HFF-Myc (cell line): ENCODE data around the gene CCM2L.
A peak's percentile ranks its signal among the peaks of the same experiment; 100 is the strongest.

Experiments
- DNase-seq: peaks from one replicate; pipeline ENCODE4 v3.0.0-alpha.2; 2011; ENCODE audit warnings: low read depth; ENCODE audit errors: extremely low read depth
- H3K4me3 ChIP-seq: replicated peaks from 2 replicates; pipeline ENCODE4 v1.5.1; 2011; ENCODE audit warnings: low read depth, mild to moderate bottlenecking, control low read depth, low read length
- CTCF ChIP-seq: IDR thresholded peaks from 2 replicates; pipeline ENCODE4 v1.5.1; 2012; ENCODE audit warnings: mild to moderate bottlenecking, low read depth, low read length, control low read depth; ENCODE audit errors: missing control alignments

CCM2L gene

DNA sequence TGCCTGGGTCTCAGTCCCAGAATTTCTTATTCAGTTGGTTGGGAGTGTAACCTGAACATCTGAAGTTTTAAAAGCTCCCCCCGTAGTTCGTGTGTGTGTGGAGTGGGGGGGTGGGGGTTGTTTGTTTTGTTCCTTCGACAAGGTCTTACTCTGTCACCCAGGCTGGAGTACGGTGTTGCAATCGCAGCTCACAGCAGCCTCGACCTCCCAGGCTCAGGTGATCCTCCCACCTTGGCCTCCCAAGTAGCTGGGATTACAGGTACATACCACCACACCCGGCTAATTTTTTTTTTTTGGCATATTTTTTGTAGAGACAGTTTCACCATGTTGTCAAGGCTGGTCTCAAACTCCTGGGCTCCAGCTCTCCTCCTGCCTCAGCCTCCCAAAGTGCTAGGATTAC is 3.1 kb downstream of the CCM2L start:
- no peak for TF ChIP-seq CTCF
- no peak for DNase-seq
- H3K4me3 ChIP-seq, result no peak overlapping the region

DNA sequence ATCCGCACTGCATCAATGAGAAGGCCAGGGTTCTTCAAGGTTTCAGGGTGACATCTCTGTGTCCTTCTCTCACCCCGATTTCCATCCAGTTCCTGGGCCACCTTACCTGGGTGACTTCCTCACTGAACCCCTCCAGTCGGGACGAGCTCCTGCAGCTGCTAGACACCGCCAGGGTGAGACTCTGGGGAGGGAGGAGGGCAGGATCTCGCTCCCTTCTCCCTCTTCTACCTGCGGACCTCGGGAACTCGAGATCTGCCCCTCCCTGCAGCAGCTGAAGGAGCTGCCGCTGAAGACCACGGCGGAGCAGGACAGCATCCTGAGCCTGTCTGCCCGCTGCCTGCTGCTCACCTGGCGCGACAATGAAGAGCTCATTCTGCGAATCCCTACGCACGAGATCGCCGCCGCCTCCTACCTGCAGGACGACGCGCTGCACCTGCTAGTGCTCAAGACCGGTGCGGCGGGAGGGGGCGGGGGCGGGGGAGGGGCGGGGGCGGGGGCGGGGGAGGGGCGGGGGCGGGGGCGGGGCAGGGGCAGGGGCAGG is 7.5 kb downstream of the CCM2L start:
- no peak for TF ChIP-seq CTCF
- no peak for DNase-seq
- no peak overlapping the region for H3K4me3 ChIP-seq

GRCh38 chr20:32018269-32019155 is 8.3 kb downstream of the CCM2L start:
- TF ChIP-seq CTCF, result no peak
- no peak for DNase-seq
- H3K4me3 ChIP-seq, result peak overlapping the region; percentile 17

DNA sequence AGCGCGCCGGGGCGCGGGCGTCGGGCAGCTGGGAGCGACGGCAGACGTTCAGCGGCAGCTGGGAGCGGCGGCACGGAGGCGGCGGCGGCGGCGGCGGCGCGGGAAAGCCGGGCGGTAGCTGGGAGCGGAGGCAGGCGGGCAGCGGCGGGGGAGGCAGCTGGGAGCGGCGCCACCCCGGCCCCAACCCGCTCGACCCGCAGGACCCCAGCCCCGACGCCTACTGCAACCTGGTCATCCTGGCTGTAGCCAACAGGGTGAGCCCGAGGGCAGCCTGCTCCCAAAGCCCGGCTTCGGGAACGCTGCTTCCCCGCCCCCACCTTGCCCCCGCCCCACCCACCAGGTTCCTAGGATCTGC is 8.9 kb downstream of the CCM2L start:
- no peak overlapping the region for H3K4me3 ChIP-seq
- no peak for DNase-seq
- TF ChIP-seq CTCF, result no peak

DNA sequence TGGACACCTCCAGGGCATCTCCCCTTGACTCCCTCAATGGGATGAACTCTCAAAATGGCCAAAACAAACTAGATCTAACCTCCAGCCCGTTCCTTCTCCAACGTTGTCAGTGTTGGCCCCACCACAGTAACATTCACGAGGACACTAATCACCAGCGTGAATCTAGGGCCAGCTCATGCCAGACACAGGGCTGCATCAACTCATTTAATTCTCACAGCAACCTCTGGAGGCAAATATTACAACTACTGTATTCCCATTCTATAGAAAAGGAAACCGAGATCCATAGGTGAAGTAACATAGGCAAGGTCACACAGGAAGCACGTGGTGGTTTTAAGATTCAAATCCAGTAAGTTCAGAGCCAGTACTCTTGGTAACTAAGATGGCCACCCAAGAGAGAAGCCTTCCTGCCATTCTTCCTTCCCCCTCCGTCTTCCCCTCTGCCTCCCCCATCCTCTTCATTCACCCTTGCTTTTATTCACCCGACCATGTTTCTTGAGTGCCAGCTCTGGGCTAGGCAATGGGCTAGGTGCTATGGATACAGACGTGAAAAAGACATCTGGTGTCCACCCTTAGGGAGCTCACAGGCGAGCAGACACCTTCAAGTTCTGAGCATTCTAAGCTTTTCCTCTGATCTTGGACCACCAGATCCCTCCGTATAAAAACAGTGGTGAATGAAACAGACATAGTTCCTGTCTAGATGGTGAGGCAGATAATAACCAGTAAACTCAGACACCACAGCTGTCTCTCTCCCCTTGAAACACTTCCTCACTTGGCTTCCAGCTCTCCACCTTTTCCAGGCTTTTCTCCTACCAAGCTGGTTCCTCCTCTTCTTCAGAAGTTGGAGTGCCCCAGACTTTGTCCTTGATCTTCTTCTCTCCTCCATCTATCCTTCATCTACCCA is 9.6 kb downstream of the CCM2L start:
- no peak for TF ChIP-seq CTCF
- H3K4me3 ChIP-seq, result no peak overlapping the region
- no peak for DNase-seq

DNA sequence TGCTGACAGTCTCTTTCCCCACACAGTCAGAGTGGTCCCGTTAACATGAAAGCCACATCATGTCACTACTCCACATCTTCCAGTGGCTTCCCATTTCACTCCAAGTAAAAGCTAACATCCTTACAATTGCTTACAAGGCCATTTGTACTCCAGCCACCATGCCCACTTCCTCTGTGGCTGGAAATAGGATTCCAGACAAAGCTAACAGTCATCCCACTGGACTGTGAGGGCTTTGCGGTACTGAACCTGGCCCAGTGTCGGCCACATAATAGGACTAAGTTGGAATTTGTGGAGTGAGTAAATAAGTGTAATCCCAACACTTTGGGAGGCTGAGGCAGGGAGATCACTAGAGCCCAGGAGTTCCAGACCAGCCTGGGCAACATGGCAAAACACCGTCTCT is 10.9 kb downstream of the CCM2L start:
- no peak for TF ChIP-seq CTCF
- no peak overlapping the region for H3K4me3 ChIP-seq
- no peak for DNase-seq
